CD4-positive, alpha-beta T cell treated with Interleukin-12 subunit alpha and Interleukin-12 subunit beta, for 1 hour (primary cell): ENCODE measurements around the gene AP1S3.

ENCODE experiments used
- DNase-seq: peaks from one replicate; pipeline ENCODE4 v3.0.0-alpha.2; 2020

Gene AP1S3

GRCh38 chr2:223712642-223713041, 124.7 kb downstream of the AP1S3 start:
- DNase-seq, result no peak

DNA sequence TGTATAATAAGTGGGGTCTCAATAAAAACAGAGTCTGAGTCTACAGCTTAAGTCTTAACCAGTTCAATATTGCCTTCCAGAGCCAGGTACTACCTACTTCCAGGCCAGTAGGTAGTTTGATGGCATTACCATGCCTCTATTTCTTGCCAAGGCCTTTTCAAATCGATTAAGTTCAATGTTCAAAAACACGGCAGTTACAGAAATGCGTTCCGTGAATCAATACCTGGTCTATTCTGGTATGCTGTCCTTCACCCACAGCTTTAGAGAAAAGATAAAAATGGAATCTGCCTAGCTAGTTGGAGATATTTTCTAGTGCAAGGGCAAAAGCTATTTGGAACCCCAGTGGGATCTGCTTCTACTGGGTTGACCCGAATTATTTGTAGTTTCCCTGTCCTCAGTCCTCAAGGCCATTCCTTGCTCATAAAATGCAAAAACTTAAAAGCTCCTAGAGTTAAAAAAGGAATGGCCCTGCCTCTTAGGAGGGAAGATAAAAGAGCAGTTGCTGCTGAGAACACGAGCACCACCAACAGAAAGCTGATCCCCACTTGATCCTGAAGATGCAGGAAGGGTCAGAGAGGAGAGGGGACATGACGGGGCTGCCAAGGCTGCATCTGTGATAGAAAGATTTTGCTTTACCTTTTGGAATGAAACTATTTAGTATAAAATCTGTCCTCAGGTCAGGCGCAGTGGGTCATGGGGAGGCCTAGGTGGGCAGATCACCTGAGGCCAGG, 125.6 kb downstream of the AP1S3 start:
- DNase-seq, result no peak
